GM21619 (cell line): ENCODE data around the gene CISD2.
A peak's percentile ranks its signal among the peaks of the same experiment; 100 is the strongest.
"Not testable (repeated sequence)": the region's sequence is repeated elsewhere in the genome, so short reads cannot be mapped to it uniquely, and the experiment has no call there.

Experiments
- ATAC-seq: cut with Tn5 transposase; IDR thresholded peaks from one replicate; pipeline ENCODE4 v1.9.1; 2021; ENCODE audit not compliant: unreplicated experiment

The CISD2 gene, protein sequence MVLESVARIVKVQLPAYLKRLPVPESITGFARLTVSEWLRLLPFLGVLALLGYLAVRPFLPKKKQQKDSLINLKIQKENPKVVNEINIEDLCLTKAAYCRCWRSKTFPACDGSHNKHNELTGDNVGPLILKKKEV

DNA sequence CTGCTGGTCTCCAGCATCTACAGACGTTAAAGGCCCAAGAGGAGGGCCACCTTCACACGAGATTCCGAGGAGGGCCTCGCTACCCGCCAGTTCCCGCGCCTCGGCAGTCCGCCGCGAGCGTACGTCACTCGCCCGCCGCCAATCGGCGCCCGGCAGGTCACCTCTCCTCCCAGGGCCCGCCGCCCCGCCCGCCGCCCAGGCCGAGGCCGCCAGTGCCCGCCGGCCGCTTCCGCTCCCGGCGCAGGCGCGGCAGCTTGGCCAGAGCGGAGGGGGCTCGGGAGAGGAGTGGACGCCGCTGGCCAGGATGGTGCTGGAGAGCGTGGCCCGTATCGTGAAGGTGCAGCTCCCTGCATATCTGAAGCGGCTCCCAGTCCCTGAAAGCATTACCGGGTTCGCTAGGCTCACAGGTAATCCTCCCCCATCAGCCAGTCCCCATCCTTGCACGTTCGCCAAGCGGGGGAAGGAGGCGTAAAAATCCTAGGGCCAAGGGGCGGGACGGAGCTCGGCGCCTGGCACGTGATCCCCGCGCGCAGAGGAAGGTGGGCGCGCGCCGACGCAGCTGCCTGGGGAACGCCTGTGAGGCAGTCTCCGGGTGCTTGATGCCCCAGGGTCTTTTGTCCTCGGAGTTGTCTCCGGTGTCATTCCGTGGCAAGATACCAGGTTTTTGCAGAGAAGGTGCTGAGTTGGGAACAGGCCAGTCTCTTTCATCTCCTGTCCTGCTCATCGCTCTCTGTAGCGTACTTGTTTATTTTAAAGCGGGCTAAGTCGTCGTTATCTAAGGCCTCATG lies at the start of gene CISD2:
TSS of gene CISD2 (plus strand) at position 212 of the 788 bp plus-strand sequence. CDS start at position 305, 93 bp downstream.
- peak; percentile 82 for ATAC-seq

DNA sequence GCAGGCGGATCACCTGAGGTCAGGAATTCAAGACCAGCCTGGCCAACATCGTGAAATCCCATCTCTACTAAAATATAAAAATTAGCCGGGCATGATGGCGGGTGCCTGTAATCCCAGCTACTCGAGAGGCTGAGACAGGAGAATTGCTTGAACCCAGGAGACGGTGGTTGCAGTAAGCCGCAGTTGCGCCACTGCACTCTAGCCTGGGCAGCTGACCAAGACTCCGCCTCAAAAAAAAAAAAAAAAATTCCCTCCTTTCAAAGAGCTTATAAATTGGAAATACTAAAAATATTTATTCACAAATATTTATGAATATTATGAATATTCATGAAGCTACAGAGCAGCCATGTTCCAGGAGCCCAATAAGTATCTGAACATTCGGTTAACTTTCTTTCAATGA lies 49.7 kb upstream of the CISD2 start:
- not testable (repeated sequence) for ATAC-seq

DNA sequence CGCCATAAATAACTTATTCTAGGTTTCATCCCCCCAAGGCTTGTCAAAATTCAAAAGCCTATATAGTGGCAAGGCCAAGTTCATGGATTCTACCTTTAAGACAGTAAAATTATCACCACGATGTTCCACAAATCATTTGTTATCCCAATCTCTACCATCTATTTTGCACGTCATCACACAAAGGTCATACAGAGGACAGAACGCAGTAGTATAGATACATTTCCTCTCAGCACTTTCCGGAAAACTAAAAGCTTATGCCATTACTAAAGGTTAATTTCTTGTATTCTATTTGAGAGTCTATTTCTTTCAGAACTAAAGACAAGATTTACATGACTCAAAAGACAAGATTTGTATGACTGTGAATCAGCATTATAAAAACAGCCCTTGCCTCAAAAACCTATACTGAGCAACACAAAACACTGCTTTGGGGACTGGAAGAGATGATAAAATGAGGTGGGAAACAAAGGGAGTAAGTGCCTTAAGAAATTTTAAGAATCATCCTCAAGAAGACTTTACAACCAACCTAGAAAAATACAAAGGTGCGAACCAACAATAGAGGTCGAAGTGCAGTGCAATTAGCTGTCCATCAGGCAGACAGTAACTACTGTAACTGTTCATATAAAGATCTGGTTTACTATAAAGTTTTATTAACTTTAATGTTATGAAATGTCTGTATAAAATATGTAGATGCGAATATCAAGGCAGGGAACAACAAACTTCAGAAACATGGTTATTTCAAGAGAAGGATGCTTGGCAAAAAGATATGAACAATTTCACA lies 49.0 kb upstream of the CISD2 start:
- ATAC-seq, result no peak

DNA sequence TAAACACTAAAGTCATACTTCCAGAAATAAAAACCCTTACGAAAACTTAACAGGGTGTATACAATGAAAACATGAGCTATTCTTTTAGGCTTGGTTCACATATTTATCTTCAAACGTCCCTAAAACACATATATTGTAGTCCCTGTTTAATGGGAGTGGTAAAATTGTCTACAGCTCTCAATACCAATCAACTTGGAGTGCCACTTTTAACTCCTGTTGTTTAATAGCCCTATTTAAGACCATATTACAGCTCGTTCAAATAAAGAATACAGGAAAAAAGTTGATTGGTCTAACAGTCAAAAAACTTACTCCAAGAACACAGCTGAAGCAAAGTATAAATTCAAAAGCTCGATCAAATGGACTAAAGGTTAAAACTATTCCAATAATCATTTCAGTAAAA lies 45.3 kb upstream of the CISD2 start:
- ATAC-seq, result no peak

DNA sequence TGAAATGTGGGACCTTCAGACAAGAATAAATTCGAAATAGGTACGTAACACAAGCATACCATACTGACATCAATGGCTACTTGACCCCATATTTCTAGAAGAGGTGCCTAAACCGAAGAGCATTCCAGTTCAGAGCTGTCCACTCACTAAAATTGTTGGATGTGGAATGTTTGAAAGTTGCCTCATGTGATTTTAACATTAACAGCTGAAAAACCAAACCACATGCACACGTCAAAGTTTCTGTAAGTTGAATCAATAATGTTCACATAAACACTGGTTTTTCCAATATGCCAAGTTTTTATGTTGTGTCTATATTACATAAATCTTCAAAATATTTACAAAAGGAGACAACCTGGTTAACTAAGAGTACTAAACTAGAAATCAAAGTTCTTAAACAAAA lies 44.9 kb upstream of the CISD2 start:
- no peak for ATAC-seq

DNA sequence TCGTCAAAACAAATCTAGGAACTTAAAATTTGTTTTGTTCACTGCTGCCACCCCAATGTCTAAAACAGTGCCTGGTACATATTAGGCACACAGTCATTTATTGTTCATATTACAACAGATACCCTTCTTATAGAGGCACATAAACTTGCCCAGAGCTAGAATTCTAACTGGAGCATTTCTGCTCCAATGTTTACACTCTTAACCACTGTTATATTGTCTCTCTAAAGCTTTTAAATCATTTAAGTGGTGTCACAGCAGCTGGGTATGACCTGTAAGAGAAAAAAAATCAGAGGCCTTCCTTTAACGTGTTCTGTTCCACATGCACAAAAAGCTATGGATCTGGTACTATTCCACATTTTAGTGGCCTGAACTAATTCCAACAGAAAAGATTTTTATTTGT lies 44.4 kb upstream of the CISD2 start:
- ATAC-seq, result no peak

DNA sequence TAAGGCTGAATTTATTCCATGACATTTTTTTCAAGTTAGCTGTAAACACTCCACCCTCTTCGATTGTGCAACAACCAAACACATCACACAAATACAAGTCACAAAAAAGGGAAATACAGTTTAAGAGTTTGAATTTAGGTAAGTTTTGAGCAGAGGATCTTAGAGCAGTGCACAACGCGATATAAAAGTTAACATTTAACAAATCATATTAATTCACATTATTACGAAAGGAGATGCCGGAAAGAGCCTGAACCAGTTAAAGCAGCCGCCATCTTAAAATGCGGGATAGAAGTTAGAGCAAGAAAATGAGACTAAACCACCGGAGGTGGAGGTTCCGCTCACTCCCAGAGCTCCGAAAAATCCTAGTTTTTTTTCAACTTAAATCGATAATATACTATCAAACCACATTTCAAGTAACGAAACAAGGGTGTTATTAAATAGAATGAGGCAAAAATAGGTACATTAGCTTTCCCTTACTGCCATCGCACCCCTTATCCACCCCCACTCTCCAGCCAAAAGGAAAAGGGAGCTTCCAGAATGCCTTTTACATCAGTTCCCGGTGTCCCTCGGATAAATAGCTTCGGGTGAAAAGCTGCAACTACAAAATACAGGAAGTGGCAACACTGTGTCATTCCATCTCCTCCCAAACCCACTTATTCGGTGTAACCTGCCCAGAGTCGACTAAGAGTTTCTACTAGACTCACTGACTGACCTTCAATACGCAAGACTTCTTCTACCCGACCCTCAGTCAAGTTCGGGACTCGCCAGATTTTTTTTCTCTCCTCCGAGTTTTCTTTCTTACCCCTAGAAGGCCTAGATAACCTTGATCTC lies 43.3 kb upstream of the CISD2 start:
- ATAC-seq, result no peak

DNA sequence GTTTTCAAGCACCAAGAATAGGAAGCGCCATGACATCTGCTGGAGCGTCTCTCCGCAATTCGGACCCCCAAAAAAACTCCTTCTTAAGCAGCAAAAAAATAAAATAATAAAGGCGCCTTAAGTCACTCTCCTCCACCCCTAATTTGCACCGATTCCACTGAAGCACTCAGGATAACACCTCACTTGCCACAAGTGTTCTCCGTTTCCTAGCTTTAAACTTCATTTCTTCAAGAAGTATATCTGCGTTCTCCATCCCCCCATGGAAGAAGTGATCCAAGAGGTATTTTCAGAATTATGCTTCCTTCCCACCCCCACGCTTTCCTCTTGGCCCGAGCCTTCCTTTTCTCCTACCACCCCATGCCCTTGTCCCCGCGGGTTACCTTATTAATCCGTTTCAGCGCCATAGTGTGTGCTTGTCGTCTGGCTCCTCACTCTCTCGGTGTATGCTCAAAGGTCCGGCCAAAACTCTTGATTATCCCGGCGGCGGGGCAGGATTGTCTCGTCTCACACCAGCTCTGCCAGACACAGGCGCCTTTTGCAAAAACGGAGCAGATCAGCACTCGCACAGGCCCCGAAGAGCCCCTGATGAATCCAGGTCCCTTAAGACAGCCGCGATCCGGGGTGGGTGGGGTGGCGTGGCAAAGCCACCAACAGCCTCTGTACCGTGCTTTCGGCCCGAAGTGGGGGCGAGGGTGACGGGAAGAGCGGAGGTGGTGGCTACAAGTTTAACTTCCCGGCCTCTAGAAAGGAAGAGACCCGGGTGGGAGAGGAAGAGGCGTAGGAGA lies 42.5 kb upstream of the CISD2 start:
- ATAC-seq, result no peak

DNA sequence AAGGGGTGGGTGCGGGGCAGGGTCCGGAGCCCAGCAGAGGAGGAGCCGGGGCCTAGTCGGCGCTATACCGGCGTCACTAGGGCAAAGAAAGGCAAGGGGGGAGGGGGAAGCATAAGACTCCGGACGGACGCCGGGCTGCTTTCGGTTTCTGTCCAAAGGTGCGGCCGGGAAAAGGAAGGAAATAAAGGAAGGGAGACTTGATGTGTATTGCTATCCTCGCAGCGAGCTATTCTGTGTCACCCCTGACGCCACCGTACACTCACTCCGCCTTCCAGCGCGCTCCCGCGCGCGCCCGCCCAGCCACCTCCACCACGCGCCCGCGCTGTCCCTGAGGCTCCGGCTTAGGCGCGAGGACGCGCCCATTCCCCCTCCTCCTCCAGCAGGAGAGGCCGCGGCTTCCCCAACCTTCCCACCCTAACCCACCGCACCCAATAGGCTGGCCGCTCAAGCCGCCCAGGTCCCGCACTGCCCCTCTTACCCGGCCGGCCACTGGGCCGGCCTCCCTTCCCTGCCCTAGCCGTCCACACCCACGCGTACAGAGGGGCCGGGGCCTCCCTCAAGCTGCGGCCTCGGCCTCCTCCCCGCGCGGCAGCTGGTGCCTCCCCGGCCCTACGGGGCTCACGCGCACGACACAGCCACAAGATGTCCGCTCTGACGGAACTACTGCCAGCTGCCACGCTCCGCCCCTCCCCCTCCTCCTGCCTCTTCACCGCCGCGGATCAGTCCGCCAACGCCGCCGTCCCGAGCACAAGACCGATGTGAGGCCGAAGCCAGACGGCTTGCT lies 41.7 kb upstream of the CISD2 start, which contains the start of gene UBE2D3:
TSS of gene UBE2D3 (minus strand) at position 662 of the 784 bp plus-strand sequence. CDS start 1,043 bp downstream, outside the sequence.
- peak; percentile 24 for ATAC-seq

DNA sequence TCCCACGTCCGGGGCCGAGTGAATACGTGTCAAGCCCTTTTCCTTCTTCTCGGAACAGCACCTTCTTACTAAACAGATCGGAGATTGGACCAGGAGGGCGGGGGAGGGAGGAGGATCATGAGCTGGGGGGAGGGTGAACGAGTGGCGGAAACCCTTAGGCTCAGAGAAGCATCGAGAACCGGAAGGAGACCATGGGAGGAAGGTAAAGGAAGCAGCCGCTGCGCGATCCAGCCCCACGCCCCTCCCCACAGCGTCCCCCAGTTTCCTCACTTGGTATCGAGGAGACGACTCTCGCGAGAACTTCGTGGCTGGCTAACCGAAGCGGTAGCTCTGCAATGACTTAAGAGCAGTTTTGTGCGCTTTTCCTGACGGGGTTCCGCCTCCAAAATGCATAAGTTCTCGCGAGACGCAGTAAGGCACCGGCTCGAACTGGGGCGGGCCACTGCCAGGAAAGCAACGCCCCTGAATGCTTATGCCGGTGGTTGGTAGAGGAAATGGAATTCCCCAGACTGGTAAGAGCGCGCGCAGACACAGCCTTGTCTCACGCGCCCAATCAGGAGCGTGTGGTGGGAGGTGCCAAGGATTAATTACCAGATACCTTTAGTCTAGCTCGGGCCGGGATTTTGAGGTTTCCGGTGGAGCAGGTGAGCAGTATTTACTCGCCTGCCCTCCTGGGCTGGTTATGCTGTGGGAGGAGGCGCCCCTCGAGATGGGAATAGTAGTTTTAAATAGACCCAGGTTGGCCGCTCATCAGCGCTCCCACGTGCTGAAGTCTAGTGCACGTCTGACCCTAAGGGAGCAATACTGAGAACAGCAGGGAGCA lies 40.9 kb upstream of the CISD2 start:
- peak; percentile 79 for ATAC-seq

DNA sequence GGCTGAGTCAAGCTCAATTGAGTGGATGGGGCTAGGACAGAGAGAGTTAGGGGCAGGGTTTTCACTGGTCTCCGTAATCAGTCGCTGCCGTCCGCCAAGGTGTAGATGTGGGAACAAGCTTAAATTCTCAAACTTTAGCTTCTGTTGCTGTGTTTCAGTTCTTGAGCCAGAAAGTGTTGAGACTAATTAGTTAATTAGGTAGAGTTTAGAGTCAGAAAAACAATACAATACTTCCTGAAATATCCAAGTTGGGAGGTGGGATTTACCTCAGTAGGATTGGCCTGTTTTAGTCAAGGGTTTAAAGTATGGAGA lies 40.3 kb upstream of the CISD2 start:
- no peak for ATAC-seq

DNA sequence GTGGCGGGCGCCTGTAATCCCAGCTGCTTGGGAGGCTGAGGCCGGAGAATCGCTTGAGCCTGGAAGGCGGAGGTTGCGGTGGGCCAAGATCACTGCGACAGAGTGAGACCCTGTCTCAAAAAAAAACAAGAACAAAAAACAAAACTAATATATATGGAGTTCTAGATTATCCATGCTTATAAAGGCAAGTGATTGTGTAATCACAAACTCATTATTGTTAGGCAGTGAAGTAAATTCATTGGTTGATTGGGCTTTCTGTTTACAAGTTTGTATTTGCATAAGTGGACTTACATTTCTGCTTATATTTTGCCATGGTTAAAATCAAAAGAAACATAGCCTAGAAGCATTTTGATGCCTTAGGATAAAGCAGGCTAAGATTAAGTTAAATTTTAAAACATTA lies 39.0 kb upstream of the CISD2 start:
- ATAC-seq, result no peak

DNA sequence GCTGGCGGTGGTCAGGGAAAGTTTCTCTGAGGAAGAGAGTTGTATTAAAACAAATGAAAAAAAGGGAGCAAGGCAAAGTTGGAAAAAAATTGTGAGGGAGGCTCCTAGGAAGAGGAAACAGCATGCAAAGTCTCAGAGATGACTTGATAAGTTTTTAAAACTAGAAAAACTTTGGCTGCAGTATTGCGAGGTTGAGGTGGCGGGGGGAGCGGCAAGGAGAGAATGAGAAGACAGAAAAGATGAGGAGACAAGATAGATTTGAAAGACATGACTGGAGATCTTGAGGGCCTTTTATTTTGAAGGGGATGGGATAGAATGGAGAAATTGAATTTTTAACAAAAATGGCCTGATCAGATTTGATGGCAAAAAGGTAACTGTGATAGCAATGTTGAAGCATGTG lies 36.7 kb upstream of the CISD2 start:
- no peak for ATAC-seq

DNA sequence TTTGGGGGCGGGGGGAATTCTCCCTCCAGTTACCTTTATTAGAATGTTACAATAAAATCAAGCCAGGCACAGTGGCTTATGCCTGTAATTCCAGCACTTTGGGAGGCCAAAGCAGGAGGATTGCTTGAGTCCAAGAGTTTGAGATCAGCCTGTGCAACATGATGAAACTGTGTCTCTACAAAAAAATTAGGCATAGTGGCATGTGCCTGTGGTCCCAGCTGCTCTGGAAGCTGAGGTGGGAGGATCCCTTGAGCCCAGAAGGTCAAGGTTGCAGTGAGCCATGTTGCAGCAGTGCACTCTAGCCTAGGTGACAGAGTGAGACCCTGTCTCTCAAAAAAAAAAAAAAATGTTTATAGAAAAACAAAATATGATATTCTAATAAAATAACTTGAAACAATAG lies 36.1 kb upstream of the CISD2 start:
- no peak for ATAC-seq

DNA sequence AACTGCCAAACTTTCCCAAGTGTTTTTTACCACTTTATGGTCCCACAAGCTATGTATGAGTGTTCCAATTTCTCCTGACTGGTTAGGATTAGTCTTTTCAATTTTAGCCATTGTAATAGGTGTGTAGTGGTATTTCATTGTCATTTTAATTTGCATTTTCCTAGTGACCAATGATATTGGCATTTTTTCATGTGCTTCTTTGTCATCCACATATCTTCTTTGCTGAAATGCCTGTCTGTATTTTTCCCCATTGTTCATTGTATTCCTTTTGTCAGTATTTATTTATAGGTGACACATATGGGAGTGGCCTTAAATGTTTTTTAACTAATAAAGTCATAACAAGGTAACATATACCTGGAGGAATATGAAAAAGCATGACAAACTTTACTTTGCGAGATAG lies 32.2 kb upstream of the CISD2 start:
- no peak for ATAC-seq

DNA sequence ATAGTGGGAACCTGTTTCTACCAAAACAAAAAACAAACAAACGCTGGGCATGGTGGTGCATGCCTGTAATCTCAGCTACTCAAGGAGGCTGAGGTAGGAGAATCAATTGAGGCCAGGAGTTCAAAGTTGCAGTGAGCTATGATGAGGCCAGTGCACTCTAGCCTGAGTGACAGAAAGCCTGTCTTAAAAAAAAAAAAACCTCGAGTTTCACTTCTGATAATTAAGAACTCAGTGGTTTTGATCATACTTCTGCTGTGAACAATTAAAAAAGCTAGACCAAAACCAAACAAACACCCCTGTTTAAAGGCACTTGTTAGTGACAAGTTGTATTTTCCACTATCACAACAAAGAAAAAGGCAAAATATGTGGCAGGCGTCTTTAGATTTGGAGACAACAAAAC lies 26.4 kb upstream of the CISD2 start:
- ATAC-seq, result no peak

DNA sequence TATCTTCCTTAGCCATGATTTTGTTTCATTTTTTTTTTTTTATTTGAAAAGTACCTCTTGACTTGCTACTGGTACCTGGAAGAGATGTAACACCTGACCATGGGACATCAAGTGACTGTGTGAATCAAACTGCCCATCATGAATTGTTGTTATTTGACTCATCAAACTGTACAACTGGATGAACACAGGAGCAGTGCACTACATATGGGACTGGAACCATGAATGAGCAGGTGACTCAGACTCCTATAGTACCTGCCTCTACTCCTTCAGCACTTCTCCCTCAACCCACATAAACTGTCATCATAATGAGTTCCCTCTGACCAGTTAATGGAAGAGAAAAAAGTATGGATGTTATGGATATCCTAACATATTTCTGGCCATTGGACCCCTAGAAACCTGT lies 25.5 kb upstream of the CISD2 start:
- ATAC-seq, result no peak

DNA sequence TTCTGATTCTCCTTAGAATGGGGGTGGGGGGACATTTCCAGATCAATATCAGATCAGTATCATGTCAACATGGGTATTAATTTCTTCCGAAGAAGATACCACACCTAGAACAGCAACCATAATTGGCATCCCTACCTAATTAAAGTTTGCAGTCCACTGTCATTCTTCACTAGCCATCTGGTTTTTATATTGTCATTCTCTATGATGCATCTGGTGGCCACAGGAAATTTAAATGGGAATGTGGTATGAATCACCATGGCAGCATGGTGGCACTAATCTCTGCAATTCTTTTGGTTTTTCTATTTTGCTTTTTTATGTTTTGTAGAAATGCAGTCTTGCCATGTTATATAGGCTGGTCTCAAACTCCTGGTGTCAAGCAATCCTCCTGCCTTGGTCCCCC lies 24.9 kb upstream of the CISD2 start:
- ATAC-seq, result no peak

DNA sequence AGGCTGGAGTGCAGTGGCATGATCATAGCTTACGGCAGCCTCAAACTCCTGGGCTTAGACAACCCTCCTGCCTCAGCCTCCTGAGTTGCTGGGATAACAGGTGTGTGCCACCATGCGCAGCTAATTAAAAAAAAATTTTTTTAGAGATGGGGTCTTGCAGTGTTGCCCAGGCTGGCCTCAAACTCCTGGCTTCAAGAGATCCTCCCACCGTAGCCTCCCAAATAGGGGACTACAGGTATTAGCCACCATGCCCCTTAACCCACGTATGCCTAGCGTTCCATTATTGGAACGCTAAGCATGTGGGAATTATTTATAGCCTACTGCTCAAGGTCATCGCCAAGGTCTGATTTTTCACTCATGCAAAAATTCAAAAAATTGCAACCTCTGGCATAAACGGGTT lies 21.1 kb upstream of the CISD2 start:
- no peak for ATAC-seq
